Measurements from ENCODE around the gene COA1. TPM values are rescaled to one million over a fixed set of nuclear protein-coding genes. Genes with fewer than 3 reads are reported as not detected.
A peak's percentile ranks its signal among the peaks of the same experiment; 100 is the strongest.

Gene COA1
- total RNA-seq, 1 donor from 2014 or later: 102 TPM

DNA sequence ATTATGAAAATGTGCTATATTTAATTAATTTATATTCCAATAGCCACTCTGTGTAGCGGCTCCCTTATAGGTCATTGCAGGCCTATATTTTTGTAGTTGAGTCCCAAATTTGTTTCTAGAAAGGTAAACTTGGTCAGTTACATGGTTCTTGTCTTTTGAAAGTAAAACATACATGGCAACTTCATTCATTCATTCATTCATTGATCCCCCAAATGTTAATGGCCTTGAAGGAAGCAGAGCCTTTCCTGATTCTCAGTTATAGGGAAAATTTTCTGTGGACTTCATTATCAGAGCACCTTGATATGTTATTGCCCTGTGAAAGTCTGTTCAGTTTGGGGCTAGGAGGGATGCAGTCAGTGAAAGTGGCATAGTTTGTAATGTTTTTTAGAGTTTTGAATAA lies 32.1 kb upstream of the COA1 start:
- DNase-seq (ENCODE audit: low read depth, low spot score): no peak
- Mint-ChIP-seq H3K36me3 (ENCODE audit: low read depth) (no peaks in the 10 kb centered on the region), H3K27ac (ENCODE audit: unreplicated experiment) (no peak overlapping the region), H3K4me3 (no peak overlapping the region), H3K27me3 (ENCODE audit: low read depth) (peaks cover 27% of the 10 kb centered on the region), H3K4me1 (peaks cover 30% of the 10 kb centered on the region), H3K9me3 (no peaks in the 10 kb centered on the region)
- TF ChIP-seq, protein P1, sequence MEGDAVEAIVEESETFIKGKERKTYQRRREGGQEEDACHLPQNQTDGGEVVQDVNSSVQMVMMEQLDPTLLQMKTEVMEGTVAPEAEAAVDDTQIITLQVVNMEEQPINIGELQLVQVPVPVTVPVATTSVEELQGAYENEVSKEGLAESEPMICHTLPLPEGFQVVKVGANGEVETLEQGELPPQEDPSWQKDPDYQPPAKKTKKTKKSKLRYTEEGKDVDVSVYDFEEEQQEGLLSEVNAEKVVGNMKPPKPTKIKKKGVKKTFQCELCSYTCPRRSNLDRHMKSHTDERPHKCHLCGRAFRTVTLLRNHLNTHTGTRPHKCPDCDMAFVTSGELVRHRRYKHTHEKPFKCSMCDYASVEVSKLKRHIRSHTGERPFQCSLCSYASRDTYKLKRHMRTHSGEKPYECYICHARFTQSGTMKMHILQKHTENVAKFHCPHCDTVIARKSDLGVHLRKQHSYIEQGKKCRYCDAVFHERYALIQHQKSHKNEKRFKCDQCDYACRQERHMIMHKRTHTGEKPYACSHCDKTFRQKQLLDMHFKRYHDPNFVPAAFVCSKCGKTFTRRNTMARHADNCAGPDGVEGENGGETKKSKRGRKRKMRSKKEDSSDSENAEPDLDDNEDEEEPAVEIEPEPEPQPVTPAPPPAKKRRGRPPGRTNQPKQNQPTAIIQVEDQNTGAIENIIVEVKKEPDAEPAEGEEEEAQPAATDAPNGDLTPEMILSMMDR (conservative IDR thresholded peaks at IDR 0.05): no peak

DNA sequence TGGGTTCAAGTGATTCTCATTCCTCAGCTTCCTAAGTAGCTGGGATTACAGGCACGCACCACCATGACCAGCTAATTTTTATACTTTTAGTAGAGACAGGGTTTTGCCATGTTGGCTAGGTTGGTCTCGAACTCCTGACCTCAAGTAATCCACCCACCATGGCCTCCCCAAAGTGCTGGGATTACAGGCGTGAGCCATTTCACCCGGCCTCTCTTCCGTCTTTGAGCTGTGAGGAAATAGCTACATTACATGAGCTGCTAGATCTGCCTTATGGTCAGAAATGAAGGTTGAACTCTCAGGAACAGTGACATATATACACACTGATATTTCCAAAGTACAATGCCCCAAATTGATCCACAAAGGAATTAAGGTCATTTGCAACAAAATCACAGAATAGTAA lies 31.5 kb upstream of the COA1 start:
- Mint-ChIP-seq H3K9me3 (no peaks in the 10 kb centered on the region), H3K4me1 (peaks cover 30% of the 10 kb centered on the region), H3K4me3 (no peak overlapping the region), H3K27ac (ENCODE audit: unreplicated experiment) (no peak overlapping the region), H3K27me3 (ENCODE audit: low read depth) (peaks cover 27% of the 10 kb centered on the region), H3K36me3 (ENCODE audit: low read depth) (no peaks in the 10 kb centered on the region)
- TF ChIP-seq, protein P1 (conservative IDR thresholded peaks at IDR 0.05): no peak
- no peak for DNase-seq (ENCODE audit: low read depth, low spot score)

DNA sequence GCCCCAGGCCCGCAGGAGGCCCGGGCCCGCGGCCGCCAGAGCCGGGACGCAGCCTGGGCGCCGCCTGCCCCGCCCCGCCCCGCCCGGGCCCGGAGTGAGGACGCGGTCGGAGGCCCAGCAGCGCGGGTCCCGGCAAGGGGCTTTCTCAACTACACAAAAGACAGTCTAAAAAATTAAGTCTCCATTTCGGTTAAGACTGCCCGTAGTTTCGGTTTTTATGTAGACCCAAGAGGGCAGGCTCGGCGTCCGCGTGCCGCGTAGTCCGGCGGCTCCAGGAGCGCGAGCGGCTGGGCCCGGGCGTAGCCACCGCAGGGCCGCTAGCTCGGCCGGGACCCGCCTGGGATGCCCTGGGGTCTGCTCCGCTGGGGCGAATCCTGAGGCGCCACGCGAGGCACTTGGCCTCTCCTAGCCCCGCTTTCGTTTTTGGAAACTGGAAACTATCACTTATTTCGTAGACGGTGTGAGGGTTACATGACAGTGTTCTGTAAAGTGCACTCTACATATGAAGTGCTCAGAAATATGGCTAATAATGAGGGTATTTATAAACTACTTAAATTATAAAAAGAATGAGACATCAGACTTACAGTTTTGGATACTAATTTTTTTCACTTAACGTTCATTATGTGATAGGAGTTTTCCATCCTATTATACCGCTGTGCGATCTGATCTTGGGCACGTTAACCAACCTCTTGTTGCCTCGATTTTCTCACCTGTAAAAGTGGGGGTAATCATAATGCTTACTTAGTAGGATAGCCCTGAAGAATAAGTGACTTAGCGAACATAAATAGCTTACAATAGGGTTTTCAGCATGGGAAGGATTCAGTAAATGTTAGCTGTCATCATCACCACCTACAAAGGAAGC lies 29.7 kb upstream of the COA1 start:
- peak; percentile 41 for DNase-seq (ENCODE audit: low read depth, low spot score)
- H3K9me3 Mint-ChIP-seq: no peaks in the 10 kb centered on the region
- peaks cover 27% of the 10 kb centered on the region for H3K27me3 Mint-ChIP-seq (ENCODE audit: low read depth)
- H3K27ac Mint-ChIP-seq (ENCODE audit: unreplicated experiment): no peak overlapping the region
- H3K4me3 Mint-ChIP-seq: peak overlapping the region; percentile 86
- H3K4me1 Mint-ChIP-seq: peaks cover 27% of the 10 kb centered on the region
- TF ChIP-seq, protein P1 (conservative IDR thresholded peaks at IDR 0.05): no peak
- no peaks in the 10 kb centered on the region for H3K36me3 Mint-ChIP-seq (ENCODE audit: low read depth)

DNA sequence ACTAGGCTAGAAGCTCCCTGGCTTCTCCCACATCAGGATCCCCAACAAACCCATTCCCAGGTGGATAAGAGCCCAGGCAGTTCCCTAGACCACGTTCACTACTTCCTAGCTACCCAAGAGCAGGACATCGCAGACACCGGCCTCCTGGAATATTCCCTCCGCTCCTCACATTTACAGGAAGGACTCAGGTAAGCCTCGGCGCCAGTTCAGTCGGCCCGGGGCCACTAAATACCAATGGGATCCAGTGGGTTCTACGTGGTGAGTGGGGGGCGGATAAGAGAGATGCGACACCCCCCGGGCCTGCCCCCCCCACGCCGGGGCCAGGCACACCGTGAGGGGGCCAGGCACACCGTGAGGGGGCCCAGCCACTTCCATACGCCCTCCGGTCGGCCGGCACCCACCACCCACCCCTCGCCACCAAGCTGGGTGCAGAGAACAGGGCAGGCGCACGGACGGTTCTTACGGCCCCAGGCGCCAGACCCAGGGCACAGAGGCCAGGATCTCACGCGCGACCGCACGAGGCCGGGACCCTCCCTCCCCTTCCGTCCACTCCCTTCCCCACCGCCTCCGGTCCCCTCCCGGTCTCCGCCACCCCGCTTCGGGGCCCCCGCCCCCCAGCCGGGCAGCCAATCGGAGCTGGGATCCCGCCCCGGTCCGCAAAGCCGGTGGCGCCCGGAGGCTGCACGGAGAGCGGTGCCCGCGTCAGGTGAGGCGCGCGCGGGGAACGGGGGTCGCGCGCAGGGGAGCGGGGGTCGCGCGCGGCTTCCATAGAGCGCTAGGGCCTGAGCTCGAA lies 28.9 kb upstream of the COA1 start, which contains the start of gene BLVRA:
TSS of gene BLVRA (plus strand) at position 652 of the 793 bp plus-strand sequence. CDS start 12,479 bp downstream, outside the sequence.
- H3K9me3 Mint-ChIP-seq: no peaks in the 10 kb centered on the region
- TF ChIP-seq, protein P1 (conservative IDR thresholded peaks at IDR 0.05): no peak
- no peaks in the 10 kb centered on the region for H3K36me3 Mint-ChIP-seq (ENCODE audit: low read depth)
- H3K27me3 Mint-ChIP-seq (ENCODE audit: low read depth): peaks cover 28% of the 10 kb centered on the region
- H3K27ac Mint-ChIP-seq (ENCODE audit: unreplicated experiment): peak within 1 kb of the TSS; percentile 50
- H3K4me1 Mint-ChIP-seq: peaks cover 20% of the 10 kb centered on the region
- H3K4me3 Mint-ChIP-seq: peak within 1 kb of the TSS; percentile 86
- peak; percentile 49 for DNase-seq (ENCODE audit: low read depth, low spot score)

DNA sequence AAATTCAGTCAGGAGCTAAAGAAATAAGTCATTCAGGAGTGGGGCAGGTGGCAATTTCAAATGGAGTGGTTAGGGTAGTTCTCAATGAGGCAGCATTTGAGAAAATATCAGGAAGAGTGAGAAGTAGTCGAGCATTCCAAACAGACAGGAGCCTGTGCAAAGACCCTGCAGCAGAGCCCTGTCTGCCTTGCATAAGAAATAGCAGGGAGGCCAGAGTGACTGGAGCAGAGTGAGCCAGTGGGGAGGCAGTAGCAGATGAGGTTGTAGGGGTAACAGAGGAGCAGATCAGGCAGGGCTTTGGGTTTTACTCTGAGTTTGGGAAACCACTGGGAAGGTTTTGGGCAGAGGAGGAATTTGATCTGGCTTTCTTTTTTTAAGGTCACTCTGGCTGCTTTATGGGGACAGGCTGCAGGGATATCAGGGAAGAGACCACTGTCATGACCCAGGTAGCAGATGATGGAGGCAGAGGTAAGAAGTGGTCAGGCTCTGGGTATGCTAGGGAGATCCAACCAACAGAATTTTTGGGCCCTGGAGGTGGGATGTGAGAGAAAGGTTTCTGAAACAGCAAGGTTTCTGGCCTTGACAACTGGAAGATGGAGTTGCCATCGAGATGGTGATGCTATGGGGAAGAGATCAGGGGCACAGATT lies 27.9 kb upstream of the COA1 start:
- peaks cover 15% of the 10 kb centered on the region for H3K4me1 Mint-ChIP-seq
- H3K27me3 Mint-ChIP-seq (ENCODE audit: low read depth): peaks cover 36% of the 10 kb centered on the region
- H3K4me3 Mint-ChIP-seq: peak overlapping the region; percentile 68
- H3K27ac Mint-ChIP-seq (ENCODE audit: unreplicated experiment): no peak overlapping the region
- TF ChIP-seq, protein P1 (conservative IDR thresholded peaks at IDR 0.05): no peak
- no peak for DNase-seq (ENCODE audit: low read depth, low spot score)
- H3K9me3 Mint-ChIP-seq: no peaks in the 10 kb centered on the region
- no peaks in the 10 kb centered on the region for H3K36me3 Mint-ChIP-seq (ENCODE audit: low read depth)

Measured in neural crest cell (in vitro differentiated cells).